Left colon (tissue), 2 donors: ENCODE results near the gene MTMR10. TPM values are rescaled to one million over a fixed set of nuclear protein-coding genes. Genes with fewer than 3 reads are reported as not detected.

Source experiments
- ATAC-seq: fragments of 200-7000 bp; cut with Tn5 transposase; one replicate; pipeline ENCODE4 v1.9.1; 2020; ENCODE audit warnings: mild to moderate bottlenecking, moderate library complexity
- DNase-seq, 2 donors: peaks; one replicate each; pipeline ENCODE4 v3.0.0-alpha.2; 2020
- intact Hi-C, 2 donors: fragments of 100-400 bp; cut with DNase I in 1 of 2; cut with micrococcal nuclease in 1 of 2; formaldehyde crosslinking; loops; one replicate each; pipeline versions ENCODE4 v1.11.2 to v1.14.0; 2022; cut with DNase I, micrococcal nuclease
- total RNA-seq, 2 donors: library from RNA; stranded (reverse); fragmentation: NEBNext Ultra II Directional; extraction: Animal tissue kit (Norgen Biotek cat#: 25700); gene quantifications; one replicate each; pipeline ENCODE4 v1.2.1, GENCODE V29; 2021
- donor health status: DM: no; HTN: no; CAD: no.
- donor health status: DM: yes; HTN: yes; CAD: no.

Gene MTMR10
- total RNA-seq, 2 donors from 2014 or later, result 16.1 to 32.1 TPM

DNA sequence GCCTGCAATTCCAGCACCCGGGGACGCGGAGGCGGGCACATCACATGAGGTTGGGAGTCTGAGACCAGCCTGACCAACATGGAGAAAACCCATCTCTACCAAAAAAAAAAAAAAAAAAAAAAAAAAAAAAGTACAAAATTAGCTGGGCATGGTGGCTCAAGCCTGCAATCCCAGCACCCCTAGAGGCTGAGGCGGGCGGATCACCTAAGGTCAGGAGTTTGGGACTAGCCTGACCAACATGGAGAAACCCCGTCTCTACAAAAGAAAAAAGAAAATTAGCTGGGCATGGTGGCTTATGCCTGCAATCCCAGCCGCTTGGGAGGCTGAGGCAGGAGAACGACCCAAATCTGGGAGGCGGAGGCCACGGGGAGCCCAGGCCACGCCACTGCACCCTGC lies 95.2 kb downstream of the MTMR10 start:
- DNase-seq (no peak), ATAC-seq (no peak)
- intact Hi-C loops, result no loop called here

DNA sequence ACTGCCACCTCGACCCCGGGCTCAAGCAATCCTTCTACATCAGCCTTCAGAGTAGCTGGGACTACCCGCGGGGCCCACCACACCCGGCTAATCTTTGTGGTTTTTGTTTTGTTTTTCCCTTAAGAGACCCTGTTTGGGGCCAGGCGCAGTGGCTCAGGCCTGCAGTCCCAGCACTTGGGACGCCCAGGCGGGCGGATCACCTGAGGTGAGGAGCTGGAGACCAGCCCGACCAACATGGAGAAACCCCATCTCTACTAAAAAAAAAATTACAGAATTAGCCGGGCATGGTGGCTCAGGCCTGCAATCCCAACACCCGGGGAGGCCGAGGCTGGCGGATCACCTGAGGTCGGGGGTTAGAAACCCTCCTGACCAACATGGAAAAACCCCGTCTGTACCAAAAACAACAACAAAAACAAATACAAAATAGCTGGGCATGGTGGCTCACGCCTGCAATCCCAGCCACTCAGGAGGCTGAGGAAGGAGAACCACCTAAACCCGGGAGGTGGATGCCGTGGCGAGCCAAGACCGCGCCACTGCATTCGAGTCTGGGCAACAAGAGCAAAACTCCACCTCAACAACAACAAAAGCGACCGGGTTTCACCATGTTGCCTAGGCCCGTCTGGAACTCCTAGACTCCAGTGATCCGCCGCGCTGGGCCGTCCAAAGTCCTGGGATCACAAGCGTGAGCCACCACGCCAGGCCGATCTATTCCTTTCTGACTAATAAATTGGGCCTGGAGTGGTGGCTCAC lies 95.8 kb downstream of the MTMR10 start:
- DNase-seq (no peak), ATAC-seq (no peak)
- intact Hi-C loops, result no loop called here

DNA sequence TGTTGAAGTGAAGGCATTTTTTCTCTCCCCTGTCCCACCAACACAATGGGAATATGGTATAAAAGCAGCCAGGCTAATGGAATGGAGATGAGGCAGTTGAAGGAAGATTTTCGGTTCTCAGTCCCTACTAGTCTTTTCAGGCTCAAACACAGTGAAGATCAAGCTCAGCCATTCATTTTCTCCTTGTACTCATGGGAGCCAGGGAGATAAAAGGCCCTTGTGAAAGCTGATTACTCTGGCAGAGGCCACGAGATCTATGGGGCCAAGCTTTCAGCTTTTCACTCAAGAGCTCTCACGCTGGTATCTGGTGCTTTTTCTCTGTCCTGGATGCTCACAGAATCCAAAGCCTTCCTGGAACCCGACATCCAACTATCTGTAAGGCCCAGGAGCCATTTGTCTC lies 102.2 kb downstream of the MTMR10 start:
- intact Hi-C loops, result no loop called here
- DNase-seq (no peak), ATAC-seq (no peak)

Other genes with a start within 250 kb of the MTMR10 start
- 10 to 100 TPM in 1 of 2 donors, 1 to 10 TPM in 1; 8.4 to 15.8 TPM for gene FAN1, start 87.7 kb downstream of the MTMR10 start, total RNA-seq
- not detected for gene TRPM1, start 110.1 kb upstream of the MTMR10 start, total RNA-seq